ENCODE results near the gene KIDINS220.

Gene KIDINS220

DNA sequence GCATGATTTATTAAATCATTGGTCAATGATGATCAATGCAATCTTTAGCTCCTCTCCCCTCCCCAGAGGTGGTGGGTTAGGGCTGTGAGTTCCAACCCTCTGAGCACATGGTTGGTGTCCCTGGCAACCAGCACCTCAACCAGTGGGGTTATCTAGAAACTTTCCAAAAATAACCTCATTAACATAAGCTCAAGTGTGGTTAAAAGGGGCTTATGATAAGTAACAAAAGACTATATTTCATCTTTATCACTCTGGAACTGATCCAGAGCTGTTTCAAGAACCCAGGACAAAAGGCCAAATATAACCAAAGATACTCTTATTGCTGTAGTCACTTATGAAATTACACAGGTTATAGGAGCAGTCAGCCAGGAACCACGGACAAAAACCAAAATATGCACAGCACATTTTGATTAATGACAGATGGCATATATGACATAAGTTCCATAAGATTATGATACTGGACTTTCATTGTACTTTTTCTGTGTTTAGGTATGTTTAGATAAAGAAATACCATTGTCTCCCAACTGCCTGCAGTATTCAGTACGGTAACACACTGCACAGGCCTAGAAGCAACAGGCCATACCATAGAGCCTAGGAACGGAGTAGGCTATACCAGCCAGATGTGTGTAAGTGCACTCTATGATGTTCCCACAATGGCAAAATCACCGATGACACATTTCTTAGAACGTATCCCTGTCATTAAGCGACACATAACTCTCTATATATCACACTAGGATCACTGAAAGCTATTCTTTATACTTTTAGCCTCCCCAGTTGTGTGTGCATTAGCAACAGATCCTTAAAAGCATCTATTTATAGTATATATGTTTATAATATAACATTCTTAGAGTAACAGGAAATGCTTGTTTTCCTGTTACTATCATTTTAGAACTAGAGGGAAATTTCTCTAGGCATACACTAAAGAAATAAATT is 31.9 kb downstream of the KIDINS220 start:
- no peak for DNase-seq (ENCODE audit: low read depth)

DNA sequence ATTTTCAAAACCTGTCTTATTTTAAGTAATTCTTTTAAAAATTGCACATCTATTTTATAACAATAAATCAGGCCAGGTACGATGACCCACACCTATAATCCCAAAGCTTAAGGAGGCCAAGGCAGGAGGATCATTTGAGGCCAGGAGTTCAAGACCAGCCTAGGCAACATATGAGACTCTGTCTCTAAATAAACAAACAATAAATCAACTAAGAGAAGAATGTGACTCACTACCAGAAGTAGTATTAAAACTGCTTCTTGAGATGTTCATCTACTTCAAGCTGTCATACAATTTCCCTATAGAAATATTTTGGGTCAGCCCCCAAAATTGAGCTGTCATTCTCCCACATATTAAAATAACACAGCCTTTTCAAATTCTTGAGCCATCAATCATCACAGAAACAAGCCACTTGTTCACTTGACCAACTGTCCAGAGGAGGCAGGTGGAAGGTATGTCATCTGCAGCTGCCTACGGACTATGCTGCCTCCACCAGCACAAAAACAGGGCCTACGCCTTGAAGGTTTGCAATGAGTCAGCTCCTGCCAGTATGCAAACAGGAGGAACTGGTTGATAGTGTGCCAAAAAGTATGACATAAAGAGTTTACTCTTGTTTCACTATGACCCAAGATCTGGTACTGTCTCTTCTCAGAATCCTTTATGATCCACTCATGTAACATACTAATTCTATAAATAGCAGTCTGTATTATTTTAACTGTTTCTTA is 33.6 kb downstream of the KIDINS220 start:
- DNase-seq (ENCODE audit: low read depth): no peak

DNA sequence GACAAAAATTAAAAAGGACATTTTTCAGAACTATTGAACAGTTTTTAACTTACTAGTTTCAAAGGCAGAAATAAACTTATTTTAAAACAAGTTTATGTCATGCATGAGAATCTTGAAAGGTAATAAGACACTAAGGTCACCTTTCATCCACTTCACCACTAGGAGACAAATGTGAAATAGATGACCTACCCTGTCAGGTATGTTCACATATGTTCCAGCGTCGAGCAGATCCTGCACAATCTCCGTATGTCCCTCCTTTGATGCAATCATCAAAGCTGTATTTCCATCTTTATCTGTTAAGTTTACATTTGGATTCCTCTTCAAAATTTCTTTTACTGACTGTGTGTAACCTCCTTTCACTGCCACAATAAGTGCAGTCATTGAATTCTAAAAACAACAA is 34.7 kb downstream of the KIDINS220 start:
- no peak for DNase-seq (ENCODE audit: low read depth)

DNA sequence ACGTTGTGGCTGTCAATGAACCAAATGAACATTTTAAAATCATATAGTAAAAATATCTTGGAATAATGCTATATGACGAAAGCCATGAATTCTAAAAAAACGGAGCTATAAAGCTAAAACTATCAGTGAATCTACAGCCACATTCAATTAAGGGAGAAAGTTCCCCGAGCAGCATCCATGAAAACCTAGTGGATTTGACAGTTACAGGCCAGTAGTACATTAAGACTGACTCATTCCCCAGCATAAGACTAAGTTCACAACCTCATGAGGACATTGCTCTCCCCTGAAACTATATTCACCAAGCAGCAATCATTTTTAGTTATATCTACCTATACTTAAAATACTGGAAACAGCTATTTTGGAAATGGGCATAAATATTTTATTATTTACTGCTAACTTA is 36.6 kb downstream of the KIDINS220 start:
- no peak for DNase-seq (ENCODE audit: low read depth)

DNA sequence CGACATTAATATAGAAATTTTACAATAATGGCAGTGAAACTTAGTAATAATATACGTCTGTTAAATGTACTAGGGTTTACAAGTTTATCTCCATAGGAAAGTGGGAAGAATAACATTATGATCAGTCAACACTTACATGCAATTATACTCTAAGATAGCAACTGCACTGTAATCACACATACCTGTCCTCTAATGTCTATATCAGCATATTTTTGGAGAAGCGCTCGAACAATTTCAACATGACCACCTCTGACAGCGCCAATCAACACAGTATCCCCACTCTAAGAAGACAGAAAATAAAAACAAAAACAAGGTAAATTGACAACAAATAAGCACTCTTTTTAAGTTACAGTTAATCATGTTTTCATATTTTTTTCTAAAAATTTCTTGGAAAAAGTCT is 37.2 kb downstream of the KIDINS220 start:
- DNase-seq (ENCODE audit: low read depth): no peak

DNA sequence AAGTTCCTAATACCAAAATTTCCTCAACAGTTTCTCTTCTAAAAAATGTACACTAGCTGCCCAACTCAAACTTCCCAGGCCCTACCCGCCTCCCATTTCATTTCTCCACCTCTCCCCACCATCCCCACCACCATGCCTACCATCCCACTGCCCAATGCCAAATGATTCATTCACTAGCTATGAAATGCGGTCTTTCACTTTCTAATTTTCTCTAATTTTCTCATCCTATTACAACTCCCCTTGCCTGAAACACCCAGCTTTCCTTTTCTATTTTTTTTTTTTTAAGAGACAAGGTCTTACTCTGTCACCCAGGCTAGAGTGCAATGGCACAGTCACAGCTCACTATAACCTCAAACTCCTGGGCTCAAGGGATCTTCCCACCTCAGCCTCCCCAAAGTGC is 38.4 kb downstream of the KIDINS220 start:
- no peak for DNase-seq (ENCODE audit: low read depth)

DNA sequence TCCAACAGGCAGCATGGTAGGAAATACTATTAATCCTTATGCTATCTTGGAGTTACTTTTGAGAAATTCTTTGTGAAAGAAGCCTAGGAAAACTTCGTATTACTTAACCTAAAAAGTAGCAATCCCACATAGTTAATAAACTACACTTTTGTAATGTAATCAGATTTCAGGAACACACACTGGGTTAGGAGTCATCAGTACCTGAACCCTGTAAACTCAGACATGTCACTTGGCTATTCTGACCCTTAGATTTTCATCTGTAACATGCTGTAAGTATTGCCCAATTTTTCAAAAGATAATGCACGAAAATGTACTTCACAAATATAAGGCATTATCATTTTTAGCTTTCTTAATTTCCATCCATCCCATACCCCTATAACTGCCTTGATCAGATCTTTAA is 39.0 kb downstream of the KIDINS220 start:
- DNase-seq (ENCODE audit: low read depth): no peak

DNA sequence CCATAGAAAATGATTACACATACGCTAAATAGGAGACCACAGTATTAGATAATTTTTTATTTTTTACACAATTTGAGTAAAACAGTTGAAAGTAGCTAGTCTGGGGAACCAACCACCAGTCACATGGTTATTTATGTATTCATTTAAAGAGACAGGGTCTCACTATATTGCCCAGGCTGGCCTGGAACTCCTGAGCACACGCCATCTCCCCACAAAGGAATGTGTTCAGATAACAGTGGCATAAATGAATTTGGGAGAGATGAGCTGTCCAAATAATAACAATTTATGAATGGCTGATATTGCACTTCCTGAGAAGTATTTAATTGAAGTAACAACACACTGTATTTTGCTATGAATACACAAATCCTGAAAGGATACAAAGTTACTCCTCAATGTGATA is 39.7 kb downstream of the KIDINS220 start:
- DNase-seq (ENCODE audit: low read depth): no peak

DNA sequence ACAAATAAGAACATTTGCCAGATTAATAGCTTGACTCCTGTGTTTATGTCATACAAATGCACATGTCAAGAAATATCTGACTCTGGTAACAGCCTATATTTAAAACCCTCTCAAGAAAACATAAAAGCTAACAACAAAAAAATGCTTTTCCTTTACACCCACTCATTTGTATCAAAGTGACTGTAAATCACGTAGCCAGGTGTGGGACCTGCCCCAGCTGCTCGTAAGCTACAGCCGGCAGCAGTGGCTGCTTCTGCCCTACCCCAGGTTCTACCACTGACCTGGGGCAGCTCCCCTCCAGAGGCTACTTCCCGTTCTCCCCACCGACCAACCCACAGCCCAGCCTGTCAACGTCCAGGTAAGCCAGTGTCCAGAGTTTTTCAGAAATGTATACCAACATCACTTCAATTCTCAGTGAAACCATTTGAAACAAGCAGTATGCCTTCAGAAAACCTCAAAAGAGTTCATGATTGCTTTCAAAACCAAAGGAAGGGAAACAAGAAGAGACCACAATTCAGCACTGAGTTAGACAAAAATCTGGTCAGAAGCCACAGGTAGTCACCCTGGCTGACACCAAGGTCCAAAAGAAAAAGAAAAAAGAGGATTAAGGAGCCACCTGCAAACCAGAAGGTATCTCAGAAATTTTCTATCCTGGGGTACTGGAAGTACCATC is 40.4 kb downstream of the KIDINS220 start:
- DNase-seq (ENCODE audit: low read depth): no peak

DNA sequence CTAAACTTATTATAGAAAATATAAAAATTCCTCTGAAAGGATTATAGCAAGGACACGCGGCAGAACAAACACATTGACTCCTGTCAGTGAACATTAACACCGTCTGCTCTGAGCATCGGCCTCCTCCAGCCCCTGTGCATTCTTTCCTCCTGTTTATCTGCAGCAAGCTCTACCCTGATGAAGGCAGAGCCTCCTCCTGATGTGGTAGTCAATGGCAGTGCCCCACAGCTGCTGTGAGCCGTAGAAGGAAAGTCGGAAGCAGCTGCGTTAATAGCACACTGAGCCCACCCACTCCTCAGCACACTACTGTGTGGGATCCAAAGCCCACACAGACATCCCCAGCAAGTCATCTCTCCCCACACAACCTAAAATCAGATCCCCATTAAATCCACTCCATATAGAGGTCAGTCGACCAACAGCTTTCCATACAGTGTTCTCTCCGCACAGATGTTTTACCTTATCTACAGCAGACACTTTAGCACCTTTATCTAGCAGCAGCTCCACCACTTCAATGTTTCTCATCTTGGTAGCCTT is 41.0 kb downstream of the KIDINS220 start:
- DNase-seq (ENCODE audit: low read depth): no peak

DNA sequence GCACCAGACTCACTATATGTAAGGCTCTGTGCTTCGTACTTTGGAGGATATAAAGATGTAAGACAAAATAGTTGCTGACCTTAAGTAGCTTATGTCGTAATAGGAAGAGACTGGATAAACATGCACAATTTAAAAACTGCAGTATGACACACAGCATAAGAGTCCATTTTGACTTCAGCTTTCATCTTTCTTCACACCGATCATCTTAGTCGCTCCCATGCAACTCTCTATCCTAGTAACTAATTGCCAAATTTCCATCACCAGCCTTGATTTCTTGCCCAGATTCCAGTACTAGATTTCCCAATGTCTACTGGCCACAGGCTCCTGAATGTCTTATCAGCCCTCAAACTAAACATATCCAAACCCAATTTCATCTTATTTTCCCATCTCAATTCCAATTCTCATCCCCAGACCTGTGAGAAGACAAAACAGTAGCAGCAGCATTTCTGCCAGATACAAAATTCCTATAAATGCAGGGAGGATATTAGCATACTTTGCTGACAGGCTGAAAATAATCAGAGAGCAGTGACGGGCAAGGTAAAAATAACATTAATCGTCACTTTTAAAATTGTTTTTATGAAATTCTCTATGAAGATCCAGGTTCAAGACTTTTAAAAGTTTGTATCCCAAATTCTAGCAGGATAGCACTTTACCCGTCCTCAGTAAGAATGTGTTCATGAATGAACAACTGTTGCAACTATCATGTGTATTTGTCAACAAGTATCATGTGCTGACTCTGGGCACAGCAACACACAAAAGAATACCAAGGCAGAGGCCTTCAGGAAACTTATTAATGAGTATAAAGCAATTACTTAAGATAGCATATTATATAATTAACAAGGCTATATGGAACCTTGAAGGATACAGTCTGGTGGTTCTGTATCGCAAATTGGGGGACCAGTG is 42.2 kb downstream of the KIDINS220 start:
- no peak for DNase-seq (ENCODE audit: low read depth)

DNA sequence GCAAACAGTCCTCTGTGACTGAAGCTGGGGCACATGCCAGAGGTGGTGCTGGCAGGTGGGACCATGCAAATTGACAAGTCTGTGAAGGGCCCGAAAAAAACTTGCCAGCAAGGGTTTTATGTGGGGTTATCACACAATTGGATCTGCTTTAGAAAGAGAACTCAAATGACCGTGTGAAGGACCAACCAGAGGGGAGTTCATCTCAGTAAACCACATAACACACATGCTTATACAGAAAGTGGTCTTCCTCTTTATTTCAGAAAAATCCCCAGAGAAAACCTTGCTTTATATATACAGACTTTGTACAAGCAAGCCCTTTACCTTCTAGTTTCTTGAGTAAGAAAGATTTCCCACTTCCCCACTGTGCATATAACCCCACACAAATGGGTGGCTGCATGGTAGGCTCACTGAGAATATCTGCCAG is 46.7 kb downstream of the KIDINS220 start:
- no peak for DNase-seq (ENCODE audit: low read depth)

DNA sequence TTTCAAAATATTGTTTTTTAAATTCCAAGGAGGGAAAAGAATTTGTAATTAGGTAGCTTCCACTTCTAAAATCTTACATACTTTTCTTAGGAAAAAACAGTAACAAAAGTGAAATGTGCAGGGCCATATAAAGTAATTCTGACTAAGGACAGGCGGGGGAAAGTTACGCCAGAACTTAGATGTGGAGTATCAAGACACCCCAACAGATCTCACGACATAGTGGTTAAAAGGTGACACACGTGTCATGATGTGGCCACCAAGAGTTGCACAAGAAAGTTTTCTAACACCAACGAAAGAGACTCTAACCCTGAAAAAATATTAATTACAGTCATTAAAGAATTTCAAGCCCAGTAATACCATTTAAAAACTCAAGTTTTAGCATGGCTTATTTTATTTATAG is 51.0 kb downstream of the KIDINS220 start:
- DNase-seq (ENCODE audit: low read depth): no peak

DNA sequence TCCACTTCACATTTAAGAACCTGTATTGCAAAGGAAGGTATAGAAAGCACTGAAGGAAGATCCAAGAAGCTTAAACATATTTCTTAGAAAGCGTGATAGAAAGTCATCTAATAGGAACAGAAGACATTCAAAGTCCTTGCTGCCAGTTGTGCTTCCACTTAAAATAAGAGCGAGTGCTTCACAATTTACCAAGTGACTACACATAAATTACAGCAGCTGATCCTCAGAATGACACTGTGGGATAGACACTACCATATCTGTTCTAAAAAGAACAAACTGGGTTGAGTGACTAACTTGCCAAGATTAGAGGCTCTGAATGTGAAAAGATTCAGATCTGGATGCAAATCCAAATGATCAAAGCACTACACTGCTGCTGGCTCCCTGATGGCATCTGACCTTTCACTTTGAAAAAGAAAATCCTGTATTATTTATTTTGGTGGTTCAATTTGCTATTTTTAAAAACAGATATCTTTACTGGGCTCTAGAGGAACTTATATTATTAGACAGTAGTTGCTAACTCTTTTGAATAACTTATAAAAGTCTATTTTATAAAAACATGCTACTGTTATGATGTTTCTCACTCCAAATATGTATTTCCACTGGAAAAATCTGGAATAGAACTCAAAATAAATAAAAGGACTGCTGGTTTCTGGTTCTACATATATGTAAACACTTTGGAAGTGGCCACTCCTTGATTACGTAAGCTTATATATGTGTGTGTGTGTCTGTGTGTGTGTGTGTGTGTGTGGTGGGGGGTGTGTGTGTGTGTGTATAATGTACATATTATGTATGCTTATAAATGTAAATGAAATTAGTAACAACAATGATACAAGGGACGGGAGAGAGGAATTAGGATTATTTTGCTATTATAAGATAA is 57.4 kb downstream of the KIDINS220 start:
- DNase-seq (ENCODE audit: low read depth): no peak

DNA sequence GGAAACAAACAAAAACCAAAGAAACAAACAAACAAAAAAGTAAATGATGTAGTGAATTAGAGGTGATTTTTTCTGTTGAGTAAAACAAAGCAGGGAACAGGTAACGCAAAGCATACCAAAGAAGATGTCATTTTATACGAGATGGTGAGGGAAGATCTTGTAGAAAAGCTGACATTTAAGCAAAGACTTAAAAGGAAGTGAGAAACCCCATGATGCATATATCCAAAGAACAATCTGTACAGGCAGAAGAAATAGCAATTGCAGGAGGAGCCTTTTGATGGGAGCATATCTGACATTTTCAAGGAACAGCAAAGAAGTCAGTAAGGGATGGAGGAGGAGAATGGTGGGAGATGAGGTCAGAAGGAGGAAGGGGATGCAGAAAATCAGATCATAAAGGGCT is 63.0 kb downstream of the KIDINS220 start:
- no peak for DNase-seq (ENCODE audit: low read depth)

DNA sequence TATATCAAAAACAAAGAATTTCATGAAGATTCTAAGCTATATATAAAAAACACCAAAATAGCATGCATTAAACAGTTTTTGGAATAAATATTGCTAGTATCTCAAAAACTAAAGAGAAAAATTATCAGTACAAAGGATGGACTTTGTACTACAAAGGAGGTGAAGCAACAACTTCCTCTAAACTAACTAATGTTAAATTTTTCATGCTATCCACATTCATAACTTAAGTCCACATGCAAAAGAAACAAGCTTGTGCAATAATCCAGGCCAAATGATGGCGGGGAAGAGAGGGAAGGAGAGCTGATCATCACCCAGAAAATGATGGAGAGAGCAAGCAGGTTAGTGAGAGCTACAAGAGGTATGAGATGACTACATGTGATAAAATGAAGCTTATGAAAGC is 70.1 kb downstream of the KIDINS220 start:
- no peak for DNase-seq (ENCODE audit: low read depth)

DNA sequence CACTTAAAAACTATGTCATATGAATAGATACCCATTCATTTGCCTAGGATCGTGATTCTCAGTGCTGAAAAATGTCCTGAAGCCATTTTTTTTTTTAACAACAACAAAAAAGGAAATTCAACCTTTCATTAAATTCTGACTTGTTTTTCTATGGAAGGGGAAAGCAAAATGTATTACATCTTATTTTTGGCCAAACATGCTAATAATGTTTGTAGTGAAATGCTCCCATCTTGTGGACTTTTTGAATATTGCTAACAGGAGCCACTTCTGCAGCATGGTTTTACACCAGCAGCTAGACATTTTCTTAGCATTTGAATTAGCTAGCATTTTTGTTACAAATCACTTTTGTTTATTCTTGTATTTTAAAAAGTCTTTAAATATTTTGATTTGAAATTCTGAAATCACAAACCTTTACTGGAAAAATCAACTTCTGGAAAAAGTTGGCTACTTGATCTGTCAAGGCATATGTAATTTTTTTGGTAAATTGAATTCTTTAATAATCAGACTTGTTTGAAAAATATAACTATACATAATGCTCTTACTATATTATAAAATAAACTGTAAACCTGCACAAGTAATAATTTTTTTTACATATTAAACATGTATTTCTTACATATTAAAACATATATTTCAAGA is 75.8 kb downstream of the KIDINS220 start:
- DNase-seq (ENCODE audit: low read depth): no peak

DNA sequence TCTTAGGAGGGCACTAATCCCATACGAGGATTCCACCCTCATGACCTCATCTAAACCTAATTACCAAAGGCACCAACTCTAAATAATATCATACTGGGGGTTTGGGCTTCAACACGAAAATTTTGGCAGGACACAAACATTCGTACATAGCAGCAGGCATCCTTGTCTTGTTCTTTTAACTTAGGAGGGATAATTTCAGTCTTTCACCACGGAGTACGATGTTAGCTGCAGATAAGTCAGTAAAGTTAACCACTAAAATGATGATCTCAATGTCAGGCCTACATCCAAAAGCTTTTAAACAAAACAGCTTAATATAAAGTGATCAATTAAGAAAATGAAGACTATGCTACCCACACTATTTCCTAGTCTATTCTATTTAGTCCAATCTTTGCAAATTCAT is 80.7 kb downstream of the KIDINS220 start:
- no peak for DNase-seq (ENCODE audit: low read depth)

DNA sequence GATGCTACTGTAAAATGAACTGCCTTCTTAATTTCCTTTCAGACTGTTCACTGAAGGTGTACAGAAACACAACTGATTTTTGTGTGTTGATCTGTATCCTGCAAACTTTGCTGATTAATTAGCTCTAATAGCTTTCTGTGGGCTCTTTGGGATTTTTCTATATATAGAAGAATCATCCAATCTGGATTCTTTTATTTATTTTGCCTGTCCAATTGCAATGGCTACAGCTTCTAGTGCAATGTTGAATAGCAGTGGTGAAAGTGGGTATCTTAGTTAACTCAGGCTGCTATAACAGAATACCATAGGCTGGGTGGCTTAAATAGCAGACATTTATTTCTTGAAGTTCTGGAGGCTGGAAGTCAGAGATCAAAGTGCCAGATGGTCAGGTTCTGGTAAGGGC is 81.2 kb downstream of the KIDINS220 start:
- no peak for DNase-seq (ENCODE audit: low read depth)

All from stimulated activated CD8-positive, alpha-beta memory T cell treated with anti-CD3 and anti-CD28 coated beads, Interleukin-12 subunit alpha, Interleukin-12 subunit beta, amount 100 ng/mL, for 1 hour (primary cell).